ENCODE data around the gene KLC1. TPM values are rescaled to one million over a fixed set of nuclear protein-coding genes. Genes with fewer than 3 reads are reported as not detected.

The KLC1 gene
- total and polyA plus RNA-seq, 10 of the 15 experiments (the other 5 are each of a cell fraction or from before 2014, with no cell fraction given): 5.5 to 137 (median 76.1) TPM

DNA sequence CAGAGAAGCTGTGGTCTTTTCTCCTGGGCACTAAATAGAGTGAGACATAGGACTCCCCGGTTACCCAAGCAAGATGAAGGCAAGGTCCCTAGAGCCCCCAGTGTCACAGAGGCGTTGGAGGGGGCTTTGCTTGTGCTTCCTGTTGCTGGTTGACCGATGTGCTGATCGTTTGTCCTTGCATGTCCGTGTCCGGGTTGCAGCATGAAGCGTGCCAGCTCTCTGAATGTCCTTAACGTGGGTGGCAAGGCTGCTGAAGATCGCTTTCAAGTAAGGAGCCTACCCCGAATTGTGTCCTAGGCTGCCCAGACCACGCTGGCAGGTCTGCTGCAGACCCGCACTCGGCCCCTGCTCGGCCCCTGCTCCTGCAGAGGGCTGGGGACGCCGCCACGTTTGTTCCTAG, 63.1 kb downstream of the KLC1 start (continued):
- TF ChIP-seq, protein P1, sequence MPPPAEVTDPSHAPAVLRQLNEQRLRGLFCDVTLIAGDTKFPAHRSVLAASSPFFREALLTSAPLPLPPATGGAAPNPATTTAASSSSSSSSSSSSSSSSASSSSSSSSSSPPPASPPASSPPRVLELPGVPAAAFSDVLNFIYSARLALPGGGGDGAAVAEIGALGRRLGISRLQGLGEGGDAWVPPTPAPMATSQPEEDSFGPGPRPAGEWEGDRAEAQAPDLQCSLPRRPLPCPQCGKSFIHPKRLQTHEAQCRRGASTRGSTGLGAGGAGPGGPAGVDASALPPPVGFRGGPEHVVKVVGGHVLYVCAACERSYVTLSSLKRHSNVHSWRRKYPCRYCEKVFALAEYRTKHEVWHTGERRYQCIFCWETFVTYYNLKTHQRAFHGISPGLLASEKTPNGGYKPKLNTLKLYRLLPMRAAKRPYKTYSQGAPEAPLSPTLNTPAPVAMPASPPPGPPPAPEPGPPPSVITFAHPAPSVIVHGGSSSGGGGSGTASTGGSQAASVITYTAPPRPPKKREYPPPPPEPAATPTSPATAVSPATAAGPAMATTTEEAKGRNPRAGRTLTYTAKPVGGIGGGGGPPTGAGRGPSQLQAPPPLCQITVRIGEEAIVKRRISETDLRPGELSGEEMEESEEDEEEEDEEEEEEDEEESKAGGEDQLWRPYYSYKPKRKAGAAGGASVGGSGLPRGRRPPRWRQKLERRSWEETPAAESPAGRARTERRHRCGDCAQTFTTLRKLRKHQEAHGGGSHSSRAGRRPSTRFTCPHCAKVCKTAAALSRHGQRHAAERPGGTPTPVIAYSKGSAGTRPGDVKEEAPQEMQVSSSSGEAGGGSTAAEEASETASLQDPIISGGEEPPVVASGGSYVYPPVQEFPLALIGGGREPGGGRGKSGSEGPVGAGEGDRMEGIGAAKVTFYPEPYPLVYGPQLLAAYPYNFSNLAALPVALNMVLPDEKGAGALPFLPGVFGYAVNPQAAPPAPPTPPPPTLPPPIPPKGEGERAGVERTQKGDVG (CRISPR knock-in tag; IDR thresholded peaks at IDR 0.05): no peak
- TF ChIP-seq, protein P2, sequence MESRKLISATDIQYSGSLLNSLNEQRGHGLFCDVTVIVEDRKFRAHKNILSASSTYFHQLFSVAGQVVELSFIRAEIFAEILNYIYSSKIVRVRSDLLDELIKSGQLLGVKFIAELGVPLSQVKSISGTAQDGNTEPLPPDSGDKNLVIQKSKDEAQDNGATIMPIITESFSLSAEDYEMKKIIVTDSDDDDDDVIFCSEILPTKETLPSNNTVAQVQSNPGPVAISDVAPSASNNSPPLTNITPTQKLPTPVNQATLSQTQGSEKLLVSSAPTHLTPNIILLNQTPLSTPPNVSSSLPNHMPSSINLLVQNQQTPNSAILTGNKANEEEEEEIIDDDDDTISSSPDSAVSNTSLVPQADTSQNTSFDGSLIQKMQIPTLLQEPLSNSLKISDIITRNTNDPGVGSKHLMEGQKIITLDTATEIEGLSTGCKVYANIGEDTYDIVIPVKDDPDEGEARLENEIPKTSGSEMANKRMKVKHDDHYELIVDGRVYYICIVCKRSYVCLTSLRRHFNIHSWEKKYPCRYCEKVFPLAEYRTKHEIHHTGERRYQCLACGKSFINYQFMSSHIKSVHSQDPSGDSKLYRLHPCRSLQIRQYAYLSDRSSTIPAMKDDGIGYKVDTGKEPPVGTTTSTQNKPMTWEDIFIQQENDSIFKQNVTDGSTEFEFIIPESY (IDR thresholded peaks at IDR 0.05): no peak
- no peak for TF ChIP-seq PML (IDR thresholded peaks at IDR 0.05; ENCODE audit: low read length)
- TF ChIP-seq, protein P3, sequence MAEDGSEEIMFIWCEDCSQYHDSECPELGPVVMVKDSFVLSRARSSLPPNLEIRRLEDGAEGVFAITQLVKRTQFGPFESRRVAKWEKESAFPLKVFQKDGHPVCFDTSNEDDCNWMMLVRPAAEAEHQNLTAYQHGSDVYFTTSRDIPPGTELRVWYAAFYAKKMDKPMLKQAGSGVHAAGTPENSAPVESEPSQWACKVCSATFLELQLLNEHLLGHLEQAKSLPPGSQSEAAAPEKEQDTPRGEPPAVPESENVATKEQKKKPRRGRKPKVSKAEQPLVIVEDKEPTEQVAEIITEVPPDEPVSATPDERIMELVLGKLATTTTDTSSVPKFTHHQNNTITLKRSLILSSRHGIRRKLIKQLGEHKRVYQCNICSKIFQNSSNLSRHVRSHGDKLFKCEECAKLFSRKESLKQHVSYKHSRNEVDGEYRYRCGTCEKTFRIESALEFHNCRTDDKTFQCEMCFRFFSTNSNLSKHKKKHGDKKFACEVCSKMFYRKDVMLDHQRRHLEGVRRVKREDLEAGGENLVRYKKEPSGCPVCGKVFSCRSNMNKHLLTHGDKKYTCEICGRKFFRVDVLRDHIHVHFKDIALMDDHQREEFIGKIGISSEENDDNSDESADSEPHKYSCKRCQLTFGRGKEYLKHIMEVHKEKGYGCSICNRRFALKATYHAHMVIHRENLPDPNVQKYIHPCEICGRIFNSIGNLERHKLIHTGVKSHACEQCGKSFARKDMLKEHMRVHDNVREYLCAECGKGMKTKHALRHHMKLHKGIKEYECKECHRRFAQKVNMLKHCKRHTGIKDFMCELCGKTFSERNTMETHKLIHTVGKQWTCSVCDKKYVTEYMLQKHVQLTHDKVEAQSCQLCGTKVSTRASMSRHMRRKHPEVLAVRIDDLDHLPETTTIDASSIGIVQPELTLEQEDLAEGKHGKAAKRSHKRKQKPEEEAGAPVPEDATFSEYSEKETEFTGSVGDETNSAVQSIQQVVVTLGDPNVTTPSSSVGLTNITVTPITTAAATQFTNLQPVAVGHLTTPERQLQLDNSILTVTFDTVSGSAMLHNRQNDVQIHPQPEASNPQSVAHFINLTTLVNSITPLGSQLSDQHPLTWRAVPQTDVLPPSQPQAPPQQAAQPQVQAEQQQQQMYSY (CRISPR knock-in tag; IDR thresholded peaks at IDR 0.05): no peak
- no peak for TF ChIP-seq STAT3 (IDR thresholded peaks at IDR 0.05; ENCODE audit: low read depth, low read length)
- no peak for TF ChIP-seq RBBP5 (conservative IDR thresholded peaks at IDR 0.05)

Measured in GM12878 (cell line).